HepG2 (cell line): ENCODE data around the gene RAB14. TPM values are rescaled to one million over a fixed set of nuclear protein-coding genes. Genes with fewer than 3 reads are reported as not detected.

Source experiments
- ATAC-seq: fragments of 200-7000 bp; cut with Tn5 transposase; 3 replicates; pipeline ENCODE4 v1.9.1; 2020; ENCODE audit warnings: mild to moderate bottlenecking, moderate library complexity
- BruUV-seq: library from RNA; stranded (reverse); fragments of 400-500 nt; replicated peaks from 2 replicates; lab custom pipeline; 2021; lab: Mats Ljungman, UMichigan
- CTCF ChIA-PET: fragments of 300-600 bp; formaldehyde crosslinking; extraction: SDS; loops from one replicate; lab custom pipeline; 2021; ENCODE audit warnings: low total read pairs, inconsistent platforms, low intra/inter-chr PET ratio; lab: Yijun Ruan, JAX
- POLR2A ChIA-PET: fragments of 350-600 bp; sonication (Branson Sonifier 250); formaldehyde crosslinking; loops from one replicate; lab custom pipeline; 2020; ENCODE audit warnings: antibody characterized with exemption, inconsistent platforms; lab: Yijun Ruan, JAX
- DNase-seq: peaks from one replicate; pipeline ENCODE4 v3.0.0-alpha.2; 2015; ENCODE audit warnings: low spot score
- FAIRE-seq: peaks from 3 replicates; lab custom pipeline; 2011; peaks lifted over from hg19 to GRCh38; lab: Jason Lieb, UNC
- H2AFZ ChIP-seq: one replicate; pipeline ENCODE4 v1.6.1; 2011; ENCODE audit warnings: low read length, inconsistent platforms
- H3K27ac ChIP-seq: fragments of 300-600 bp; 3 replicates; pipeline ENCODE4 v1.8.0; 2011; ENCODE audit warnings: mixed run types, mild to moderate bottlenecking, mixed read lengths, low read length, inconsistent platforms; ENCODE audit not compliant: insufficient read depth; ENCODE audit errors: extremely low read length
- H3K27me3 ChIP-seq, 2 experiments: fragments of 200-600 bp in 1 of 2; 2 replicates in 1 of 2; 3 replicates in 1 of 2; pipeline versions ENCODE4 v1.6.0 to v1.8.0; 2011; ENCODE audit warnings: low read length in 2 of 2, mild to moderate bottlenecking in 2 of 2, moderate library complexity in 2 of 2, inconsistent platforms in 1 of 2; ENCODE audit not compliant: insufficient read depth in 2 of 2, control insufficient read depth in 1 of 2
- H3K36me3 ChIP-seq, 2 experiments: fragments of 200-600 bp in 1 of 2; replicated peaks in 1 of 2; 2 replicates in 1 of 2; 3 replicates in 1 of 2; pipeline versions ENCODE4 v1.5.1 to v1.8.0; 2011; ENCODE audit warnings: low read length in 2 of 2, inconsistent platforms in 1 of 2; ENCODE audit not compliant: insufficient read depth in 2 of 2, control insufficient read depth in 1 of 2
- H3K4me1 ChIP-seq: 2 replicates; pipeline ENCODE4 v1.5.1; 2012; ENCODE audit warnings: low read length, inconsistent platforms; ENCODE audit not compliant: insufficient read depth
- H3K4me2 ChIP-seq: 2 replicates; pipeline ENCODE4 v1.6.0; 2011; ENCODE audit warnings: low read depth, low read length, inconsistent platforms
- H3K4me3 ChIP-seq, 3 experiments: fragments of 200-600 bp in 1 of 3; sonication (generic), shearing (Covaris generic) in 1 of 3; replicated peaks in 1 of 3; 2 replicates each; pipeline ENCODE4 v1.5.1; 2011 to 2016; ENCODE audit warnings: low read length in 3 of 3, inconsistent platforms in 2 of 3, low read depth in 2 of 3, mild to moderate bottlenecking in 2 of 3, control low read depth in 1 of 3, mixed read lengths in 1 of 3; ENCODE audit not compliant: insufficient read depth in 1 of 3
- H3K79me2 ChIP-seq: one replicate; pipeline ENCODE4 v1.6.1; 2011; ENCODE audit warnings: low read length, inconsistent platforms; ENCODE audit not compliant: insufficient read depth
- H3K9ac ChIP-seq: 2 replicates; pipeline ENCODE4 v1.6.0; 2011; ENCODE audit warnings: mild to moderate bottlenecking, low read depth, low read length, inconsistent platforms; ENCODE audit not compliant: insufficient read depth
- H3K9me3 ChIP-seq: 2 replicates; pipeline ENCODE4 v1.5.1; 2012; ENCODE audit warnings: mild to moderate bottlenecking, low read length
- H4K20me1 ChIP-seq: 2 replicates; pipeline ENCODE4 v1.6.0; 2011; ENCODE audit warnings: inconsistent platforms, mild to moderate bottlenecking, low read length, moderate library complexity; ENCODE audit not compliant: insufficient read depth
- AKAP8 ChIP-seq: sonication (generic); formaldehyde crosslinking; IDR thresholded peaks from 2 replicates; pipeline ENCODE4 v1.5.1; 2020; ENCODE audit warnings: mild to moderate bottlenecking, missing genetic modification reagents
- HOXA9 ChIP-seq: sonication (generic); formaldehyde crosslinking; IDR thresholded peaks from 2 replicates; pipeline ENCODE4 v1.8.1; 2022; ENCODE audit warnings: missing genetic modification reagents, mild to moderate bottlenecking, moderate library complexity, borderline replicate concordance
- KDM2A ChIP-seq: sonication (generic); formaldehyde crosslinking; IDR thresholded peaks from 2 replicates; pipeline ENCODE4 v1.4.0; 2020; ENCODE audit warnings: low read depth, missing genetic modification reagents, borderline replicate concordance
- KLF11 ChIP-seq: IDR thresholded peaks from 2 replicates; pipeline ENCODE4 v1.6.1; 2016; ENCODE audit warnings: missing compliant biosample characterization
- KLF15 ChIP-seq: sonication (generic); formaldehyde crosslinking; IDR thresholded peaks from 2 replicates; pipeline ENCODE4 v1.8.1; 2023; ENCODE audit warnings: borderline replicate concordance, mild to moderate bottlenecking, inconsistent platforms, missing genetic modification reagents, mixed read lengths
- MAZ ChIP-seq, 2 experiments: sonication (generic) in 1 of 2; formaldehyde crosslinking in 1 of 2; IDR thresholded peaks; 2 replicates each; pipeline versions ENCODE4 v1.5.0 to v1.6.1; 2012 to 2020; ENCODE audit warnings: low read depth in 2 of 2, mild to moderate bottlenecking in 2 of 2, borderline replicate concordance in 1 of 2, improper control_type of control experiment in 1 of 2, low read length in 1 of 2, missing genetic modification reagents in 1 of 2, moderate library complexity in 1 of 2
- MYNN ChIP-seq: sonication (generic); formaldehyde crosslinking; IDR thresholded peaks from 2 replicates; pipeline ENCODE4 v1.4.0; 2020; ENCODE audit warnings: mild to moderate bottlenecking, low read depth, missing genetic modification reagents
- POLR2AphosphoS2 ChIP-seq: IDR thresholded peaks from 2 replicates; pipeline ENCODE4 v1.6.1; 2011; ENCODE audit warnings: low read depth, low read length, improper control_type of control experiment
- SMARCC2 ChIP-seq: fragments of 450-650 bp; IDR thresholded peaks from 2 replicates; pipeline ENCODE4 v1.6.1; 2017; ENCODE audit warnings: antibody characterized with exemption, mild to moderate bottlenecking
- ZBTB42 ChIP-seq: sonication (generic); formaldehyde crosslinking; IDR thresholded peaks from 2 replicates; pipeline ENCODE4 v1.5.0; 2020; ENCODE audit warnings: mild to moderate bottlenecking, missing genetic modification reagents
- ZFP90 ChIP-seq: sonication (generic); formaldehyde crosslinking; IDR thresholded peaks from 2 replicates; pipeline ENCODE4 v1.8.0; 2022; ENCODE audit warnings: missing genetic modification reagents, mild to moderate bottlenecking, inconsistent platforms, borderline replicate concordance
- ZNF430 ChIP-seq: sonication (generic); formaldehyde crosslinking; IDR thresholded peaks from 2 replicates; pipeline ENCODE4 v1.9.0; 2021; ENCODE audit warnings: mild to moderate bottlenecking, missing genetic modification reagents
- ZNF598 ChIP-seq: sonication (generic); formaldehyde crosslinking; IDR thresholded peaks from 2 replicates; pipeline ENCODE4 v1.5.1; 2020; ENCODE audit warnings: mild to moderate bottlenecking, missing genetic modification reagents, borderline replicate concordance
- ZNF670 ChIP-seq: sonication (generic); formaldehyde crosslinking; IDR thresholded peaks from 2 replicates; pipeline ENCODE4 v1.8.0; 2022; ENCODE audit warnings: mild to moderate bottlenecking, missing genetic modification reagents, borderline replicate concordance
- ZNF678 ChIP-seq: sonication (generic); formaldehyde crosslinking; IDR thresholded peaks from 2 replicates; pipeline ENCODE4 v1.4.0; 2020; ENCODE audit warnings: mild to moderate bottlenecking, missing genetic modification reagents
- ZNF7 ChIP-seq: IDR thresholded peaks from 2 replicates; pipeline ENCODE4 v1.6.1; 2016; ENCODE audit warnings: missing biosample characterization, missing genetic modification reagents
- ZNF780A ChIP-seq: sonication (generic); formaldehyde crosslinking; IDR thresholded peaks from 2 replicates; pipeline ENCODE4 v1.8.0; 2022; ENCODE audit warnings: mild to moderate bottlenecking, missing genetic modification reagents, moderate library complexity
- ZNF782 ChIP-seq: sonication (generic); formaldehyde crosslinking; IDR thresholded peaks from 2 replicates; pipeline ENCODE4 v1.4.0; 2020; ENCODE audit warnings: missing genetic modification reagents, mild to moderate bottlenecking, borderline replicate concordance
- WGBS: methylation state at CpG from one replicate; pipeline ENCODE4 v1.1.6; 2017; ENCODE audit warnings: low lambda C conversion rate; 5-methylcytosine and 5-hydroxymethylcytosine counted together
- in situ Hi-C: cut with HindIII; loops from 2 replicates; pipeline ENCODE4 v1.10.0; 2017; ENCODE audit warnings: low pct_unique_long_range_greater_than_20kb; ENCODE audit not compliant: extremely low pct_ligation_motif_present
- intact Hi-C: fragments of 100-400 bp; cut with micrococcal nuclease; formaldehyde crosslinking; loops from one replicate; pipeline ENCODE4 v1.10.0; 2022; ENCODE audit not compliant: unreplicated experiment
- polyA plus RNA-seq, 8 experiments: library from polyadenylated mRNA; depleted of rRNA in 3 of 8; stranded (reverse) in 7 of 8; unstranded in 1 of 8; fragments of >200 nt; fragmentation: Illumina TruSeq in 4 of 8; extraction: Trizol in 4 of 8; gene quantifications; 2 replicates each; pipeline versions ENCODE4 v1.2.1 to v1.2.3, GENCODE V29; 2011 to 2016; ENCODE audit warnings: low read depth in 4 of 8, missing spikeins in 1 of 8, mixed read lengths in 1 of 8; ENCODE audit not compliant: insufficient read depth in 1 of 8
- total RNA-seq, 5 experiments: library from RNA; depleted of rRNA; stranded (reverse); fragments of >200 nt; fragmentation: Illumina TruSeq; extraction: Trizol; gene quantifications; 2 replicates each; pipeline ENCODE4 v1.2.3, GENCODE V29; 2016; ENCODE audit warnings: low read depth in 1 of 5
- TF ChIP-seq, protein P1 (sequence below): fragments of 450-650 bp; IDR thresholded peaks from 2 replicates; pipeline ENCODE4 v1.6.1; 2017; ENCODE audit warnings: mild to moderate bottlenecking

The RAB14 gene
- total and polyA plus RNA-seq, 2 of the 13 experiments (the other 11 are each of a cell fraction or from before 2014, with no cell fraction given) = 17.4 to 19.3 TPM

DNA sequence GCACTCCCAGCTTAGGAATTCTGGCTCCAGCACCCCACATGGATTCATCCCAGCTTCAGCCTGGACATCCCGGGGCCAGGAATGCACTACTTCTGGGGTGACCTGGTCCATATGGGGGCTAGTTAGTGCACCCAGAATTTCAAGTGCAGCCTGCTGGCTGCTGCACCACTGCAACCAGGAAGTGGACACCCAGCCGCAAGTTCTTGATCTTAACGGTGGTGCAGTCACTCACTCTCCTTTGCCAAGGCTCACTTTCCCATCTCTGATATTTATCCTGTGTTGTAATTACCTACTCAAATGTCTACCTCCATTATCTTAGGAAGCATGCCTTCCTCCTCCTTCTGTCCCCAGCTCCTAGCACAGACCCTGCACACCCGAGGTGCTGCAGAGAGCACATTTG lies 26.2 kb upstream of the RAB14 start:
- ChIA-PET CTCF (no interaction called here), POLR2A (no interaction called here)
- intact Hi-C loops = no loop called here
- in situ Hi-C loops = no loop called here
- Histone ChIP-seq H3K79me2 (no peaks in the 10 kb centered on the region), H3K9ac (no peak overlapping the region), H4K20me1 (no peaks in the 10 kb centered on the region), H3K9me3 (no peaks in the 10 kb centered on the region), H2AFZ (no peak overlapping the region), H3K4me1 (peaks cover 15% of the 10 kb centered on the region), H3K27ac (no peak overlapping the region), H3K4me3 (no peak overlapping the region), H3K27me3 (no peaks in the 10 kb centered on the region), H3K36me3 (no peaks in the 10 kb centered on the region), H3K4me2 (no peak overlapping the region)
- TF ChIP-seq AKAP8 (no peak), ZNF782 (CRISPR knock-in tag) (no peak), KDM2A (CRISPR knock-in tag) (no peak), MYNN (CRISPR knock-in tag) (no peak), KLF11 (CRISPR knock-in tag) (no peak), ZFP90 (CRISPR knock-in tag) (no peak), ZNF670 (CRISPR knock-in tag) (no peak), SMARCC2 (no peak), ZNF678 (CRISPR knock-in tag) (no peak), HOXA9 (CRISPR knock-in tag) (no peak), ZNF780A (CRISPR knock-in tag) (no peak), ZNF430 (CRISPR knock-in tag) (no peak), POLR2AphosphoS2 (no peak), KLF15 (CRISPR knock-in tag) (no peak), ZNF7 (CRISPR knock-in tag) (no peak), ZBTB42 (CRISPR knock-in tag) (no peak), MAZ (IDR thresholded peaks at IDR 0.05; ENCODE audit: borderline replicate concordance, low read depth, low read length) (no peak), MAZ (CRISPR knock-in tag; IDR thresholded peaks at IDR 0.05; ENCODE audit: low read depth) (no peak), ZNF598 (no peak)
- TF ChIP-seq, protein P1, sequence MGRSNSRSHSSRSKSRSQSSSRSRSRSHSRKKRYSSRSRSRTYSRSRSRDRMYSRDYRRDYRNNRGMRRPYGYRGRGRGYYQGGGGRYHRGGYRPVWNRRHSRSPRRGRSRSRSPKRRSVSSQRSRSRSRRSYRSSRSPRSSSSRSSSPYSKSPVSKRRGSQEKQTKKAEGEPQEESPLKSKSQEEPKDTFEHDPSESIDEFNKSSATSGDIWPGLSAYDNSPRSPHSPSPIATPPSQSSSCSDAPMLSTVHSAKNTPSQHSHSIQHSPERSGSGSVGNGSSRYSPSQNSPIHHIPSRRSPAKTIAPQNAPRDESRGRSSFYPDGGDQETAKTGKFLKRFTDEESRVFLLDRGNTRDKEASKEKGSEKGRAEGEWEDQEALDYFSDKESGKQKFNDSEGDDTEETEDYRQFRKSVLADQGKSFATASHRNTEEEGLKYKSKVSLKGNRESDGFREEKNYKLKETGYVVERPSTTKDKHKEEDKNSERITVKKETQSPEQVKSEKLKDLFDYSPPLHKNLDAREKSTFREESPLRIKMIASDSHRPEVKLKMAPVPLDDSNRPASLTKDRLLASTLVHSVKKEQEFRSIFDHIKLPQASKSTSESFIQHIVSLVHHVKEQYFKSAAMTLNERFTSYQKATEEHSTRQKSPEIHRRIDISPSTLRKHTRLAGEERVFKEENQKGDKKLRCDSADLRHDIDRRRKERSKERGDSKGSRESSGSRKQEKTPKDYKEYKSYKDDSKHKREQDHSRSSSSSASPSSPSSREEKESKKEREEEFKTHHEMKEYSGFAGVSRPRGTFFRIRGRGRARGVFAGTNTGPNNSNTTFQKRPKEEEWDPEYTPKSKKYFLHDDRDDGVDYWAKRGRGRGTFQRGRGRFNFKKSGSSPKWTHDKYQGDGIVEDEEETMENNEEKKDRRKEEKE = no peak
- no peak for FAIRE-seq
- no peak for ATAC-seq
- BruUV-seq = no TSS peak
- WGBS = 25% methylated on average over 4 of the region's 4 CpGs
- no peak for DNase-seq
